K562 (cell line): ENCODE data around the gene DAO. TPM values are rescaled to one million over a fixed set of nuclear protein-coding genes. Genes with fewer than 3 reads are reported as not detected.

Experiments
- ATAC-seq: fragments of 200-7000 bp; cut with Tn5 transposase; 3 replicates; pipeline ENCODE4 v1.9.1; 2020; ENCODE audit warnings: moderate library complexity
- BruUV-seq: library from RNA; stranded (reverse); fragments of 400-500 nt; replicated peaks from 2 replicates; lab custom pipeline; 2021; lab: Mats Ljungman, UMichigan
- CTCF ChIA-PET: fragments of 300-600 bp; formaldehyde crosslinking; extraction: SDS; loops from one replicate; lab custom pipeline; 2021; ENCODE audit warnings: low intra/inter-chr PET ratio; lab: Yijun Ruan, JAX
- POLR2A ChIA-PET: fragments of 300-600, 350-650 bp; sonication (Branson Sonifier 250); formaldehyde crosslinking; extraction: SDS; loops from one replicate; lab custom pipeline; 2021; ENCODE audit warnings: antibody characterized with exemption, inconsistent platforms; lab: Yijun Ruan, JAX
- DNase-seq, 4 experiments: peaks; one replicate each; pipeline versions ENCODE4 v3.0.0 to v3.0.0-alpha.2; 2011 to 2018; ENCODE audit warnings: low spot score in 3 of 4, mixed read lengths in 3 of 4; ENCODE audit errors: extremely low read depth in 1 of 4
- FAIRE-seq: peaks from 2 replicates; lab custom pipeline; 2011; peaks lifted over from hg19 to GRCh38; lab: Jason Lieb, UNC
- H2AFZ ChIP-seq: 2 replicates; pipeline ENCODE4 v1.6.0; 2011; ENCODE audit warnings: low read depth, low read length, control low read depth, inconsistent platforms
- H3K27ac ChIP-seq: fragments of 200-600 bp; 3 replicates; pipeline ENCODE4 v1.8.0; 2011; ENCODE audit warnings: low read depth, mild to moderate bottlenecking, control low read depth, inconsistent platforms, low read length, moderate library complexity, mixed read lengths; ENCODE audit errors: extremely low read depth
- H3K27me3 ChIP-seq, 2 experiments: fragments of 300-600 bp in 1 of 2; 2 replicates in 1 of 2; 3 replicates in 1 of 2; pipeline versions ENCODE4 v1.6.0 to v1.8.0; 2011; ENCODE audit warnings: inconsistent platforms in 2 of 2, low read length in 2 of 2, mild to moderate bottlenecking in 1 of 2, mixed read lengths in 1 of 2, moderate library complexity in 1 of 2; ENCODE audit not compliant: control insufficient read depth in 2 of 2, insufficient read depth in 2 of 2
- H3K36me3 ChIP-seq: fragments of 300-600 bp; 3 replicates; pipeline ENCODE4 v1.8.0; 2011; ENCODE audit warnings: mild to moderate bottlenecking, low read length, inconsistent platforms; ENCODE audit not compliant: control insufficient read depth, insufficient read depth
- H3K4me1 ChIP-seq, 2 experiments: fragments of 200-600 bp in 1 of 2; replicated peaks in 1 of 2; 2 replicates in 1 of 2; 3 replicates in 1 of 2; pipeline versions ENCODE4 v1.5.1 to v1.8.0; 2011; ENCODE audit warnings: inconsistent platforms in 2 of 2, low read length in 2 of 2, mild to moderate bottlenecking in 1 of 2, mixed read lengths in 1 of 2, moderate library complexity in 1 of 2; ENCODE audit not compliant: control insufficient read depth in 2 of 2, insufficient read depth in 2 of 2
- H3K4me2 ChIP-seq: 2 replicates; pipeline ENCODE4 v1.6.1; 2011; ENCODE audit warnings: low read length, control low read depth, inconsistent platforms, mixed read lengths; ENCODE audit not compliant: insufficient read depth
- H3K4me3 ChIP-seq: fragments of 200-600 bp; sonication (generic), shearing (Covaris generic); 2 replicates; pipeline ENCODE4 v1.5.1; 2016; ENCODE audit warnings: control low read depth, inconsistent platforms
- H3K79me2 ChIP-seq: fragments of 200-600 bp; 3 replicates; pipeline ENCODE4 v1.8.0; 2011; ENCODE audit warnings: low read length, inconsistent platforms; ENCODE audit not compliant: control insufficient read depth, insufficient read depth
- H3K9ac ChIP-seq, 2 experiments: 2 replicates each; pipeline versions ENCODE4 v1.6.0 to v1.6.1; 2011; ENCODE audit warnings: low read depth in 2 of 2, low read length in 2 of 2, control low read depth in 1 of 2, inconsistent platforms in 1 of 2, mild to moderate bottlenecking in 1 of 2, mixed read lengths in 1 of 2; ENCODE audit not compliant: insufficient read depth in 1 of 2
- H3K9me1 ChIP-seq: one replicate; pipeline ENCODE4 v1.6.0; 2011; ENCODE audit warnings: inconsistent platforms, mild to moderate bottlenecking, low read length, moderate library complexity; ENCODE audit not compliant: control insufficient read depth, insufficient read depth
- H3K9me3 ChIP-seq: replicated peaks from 2 replicates; pipeline ENCODE4 v1.5.1; 2011; ENCODE audit warnings: low read depth, low read length, inconsistent platforms; ENCODE audit not compliant: control insufficient read depth, insufficient read depth
- H4K20me1 ChIP-seq: replicated peaks from 2 replicates; pipeline ENCODE4 v1.6.1; 2011; ENCODE audit warnings: low read length, inconsistent platforms, mixed read lengths; ENCODE audit not compliant: control insufficient read depth, insufficient read depth
- EGR1 ChIP-seq: fragments of 450-650 bp; conservative IDR thresholded peaks from 2 replicates; pipeline ENCODE4 v1.6.1; 2017; ENCODE audit warnings: mild to moderate bottlenecking
- SETDB1 ChIP-seq: IDR thresholded peaks from one replicate; pipeline ENCODE4 v1.6.1; 2012; ENCODE audit warnings: low read length, control low read depth, inconsistent platforms
- TAF7 ChIP-seq: fragments of 450-650 bp; IDR thresholded peaks from 2 replicates; pipeline ENCODE4 v1.6.1; 2016; ENCODE audit warnings: missing genetic modification characterization, missing compliant biosample characterization
- WGBS: fragments of 100-300 bp; shearing (Covaris generic); methylation state at CpG from one replicate; pipeline ENCODE4 v1.1.6; 2016; ENCODE audit warnings: low coverage, mixed read lengths; ENCODE audit not compliant: insufficient coverage; ENCODE audit errors: missing lambda C conversion rate; 5-methylcytosine and 5-hydroxymethylcytosine counted together
- in situ Hi-C: fragments of 300-500 bp; cut with MboI; formaldehyde crosslinking; loops from 4 replicates; pipeline ENCODE4 v1.15.0; 2018; ENCODE audit warnings: inconsistent platforms, mixed read lengths
- intact Hi-C: fragments of 100-400 bp; cut with micrococcal nuclease; formaldehyde crosslinking; loops from 2 replicates; pipeline ENCODE4 v1.14.2; 2022
- polyA plus RNA-seq, 8 experiments: library from polyadenylated mRNA; depleted of rRNA in 4 of 8; stranded (reverse) in 5 of 8; unstranded in 3 of 8; fragments of >200 nt; fragmentation: Nextera tagmentation in 2 of 8; fragmentation: Illumina TruSeq in 1 of 8; extraction: Ambion mirVana in 2 of 8; extraction: Trizol in 1 of 8; gene quantifications; 2 replicates each; pipeline versions ENCODE4 v1.2.1 to v1.2.3, GENCODE V29; 2011 to 2014; ENCODE audit warnings: inconsistent platforms in 1 of 8, missing spikeins in 1 of 8
- total RNA-seq, 7 experiments: library from RNA; depleted of rRNA in 6 of 7; stranded (reverse); fragments of >200 nt in 6 of 7; fragmentation: Illumina TruSeq in 2 of 7; extraction: Trizol in 2 of 7; gene quantifications; 2 replicates each; pipeline versions ENCODE4 v1.2.1 to v1.2.3, GENCODE V29; 2011 to 2021; ENCODE audit warnings: low replicate concordance in 1 of 7
- TF ChIP-seq, protein P1 (sequence below): fragments of 250-450 bp; sonication (Bioruptor Pico); IDR thresholded peaks from 2 replicates; pipeline ENCODE4 v1.8.0; 2022; ENCODE audit warnings: inconsistent platforms, mild to moderate bottlenecking, moderate library complexity, borderline replicate concordance
- TF ChIP-seq, protein P2 (sequence below): sonication (generic); formaldehyde crosslinking; IDR thresholded peaks from 2 replicates; pipeline ENCODE4 v1.8.1; 2023; ENCODE audit warnings: mild to moderate bottlenecking, missing genetic modification reagents

Gene DAO
- total and polyA plus RNA-seq, 9 of the 15 experiments (the other 6 are each of a cell fraction or from before 2014, with no cell fraction given): not detected

DNA sequence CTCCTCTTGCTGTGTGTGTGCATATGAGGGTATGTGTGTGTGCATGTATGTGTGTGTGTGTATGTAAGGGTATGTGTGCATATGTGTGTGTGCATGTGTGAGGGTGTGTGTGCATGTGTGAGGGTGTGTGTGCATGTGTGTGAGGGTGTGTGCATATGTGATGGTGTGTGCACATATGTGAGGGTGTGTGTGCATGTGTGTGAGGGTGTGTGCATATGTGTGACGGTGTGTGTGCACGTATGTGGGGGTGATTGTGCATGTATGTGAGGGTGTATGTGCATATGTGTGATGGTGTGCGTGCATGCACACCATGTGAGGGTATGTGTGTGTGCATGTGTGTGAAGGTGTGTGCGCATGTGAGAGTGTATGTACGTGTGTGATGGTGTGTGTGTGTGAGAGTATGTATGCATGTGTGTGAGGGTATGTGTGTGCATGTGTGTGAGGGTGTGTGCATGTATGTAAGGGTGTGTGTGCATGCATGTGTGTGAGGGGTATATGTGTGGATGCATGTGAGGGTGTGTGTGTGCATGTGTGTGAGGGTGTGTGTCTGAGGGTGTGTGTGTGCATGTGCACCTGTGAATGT is 15.4 kb downstream of the DAO start:
- no peak overlapping the region for H2AFZ ChIP-seq
- TF ChIP-seq, protein P1, sequence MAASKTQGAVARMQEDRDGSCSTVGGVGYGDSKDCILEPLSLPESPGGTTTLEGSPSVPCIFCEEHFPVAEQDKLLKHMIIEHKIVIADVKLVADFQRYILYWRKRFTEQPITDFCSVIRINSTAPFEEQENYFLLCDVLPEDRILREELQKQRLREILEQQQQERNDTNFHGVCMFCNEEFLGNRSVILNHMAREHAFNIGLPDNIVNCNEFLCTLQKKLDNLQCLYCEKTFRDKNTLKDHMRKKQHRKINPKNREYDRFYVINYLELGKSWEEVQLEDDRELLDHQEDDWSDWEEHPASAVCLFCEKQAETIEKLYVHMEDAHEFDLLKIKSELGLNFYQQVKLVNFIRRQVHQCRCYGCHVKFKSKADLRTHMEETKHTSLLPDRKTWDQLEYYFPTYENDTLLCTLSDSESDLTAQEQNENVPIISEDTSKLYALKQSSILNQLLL: no peak
- TF ChIP-seq SETDB1: no peak
- no TSS peak for BruUV-seq
- H3K9ac ChIP-seq: no peak overlapping the region
- H3K9me3 ChIP-seq: peaks cover 3% of the 10 kb centered on the region; the same call in 1 of the 2 replicates
- H3K27ac ChIP-seq: no peak overlapping the region
- FAIRE-seq (peak; percentile 42), DNase-seq (no peak), ATAC-seq (no peak)
- 6% methylated on average over 5 of the region's 5 CpGs for WGBS
- in situ Hi-C loops: no loop called here
- no peak overlapping the region for H3K4me2 ChIP-seq
- H3K27me3 ChIP-seq: peaks cover 0 to 30% of the 10 kb centered on the region in 2 experiments; a peak in 4 of 5 replicates
- POLR2A ChIA-PET: no interaction called here
- intact Hi-C loops: no loop called here
- no peaks in the 10 kb centered on the region for H4K20me1 ChIP-seq
- H3K4me3 ChIP-seq: no peak overlapping the region
- CTCF ChIA-PET: no interaction called here
- no peaks in the 10 kb centered on the region for H3K9me1 ChIP-seq
- no peaks in the 10 kb centered on the region for H3K4me1 ChIP-seq
- H3K79me2 ChIP-seq: no peaks in the 10 kb centered on the region
- H3K36me3 ChIP-seq: no peaks in the 10 kb centered on the region

DNA sequence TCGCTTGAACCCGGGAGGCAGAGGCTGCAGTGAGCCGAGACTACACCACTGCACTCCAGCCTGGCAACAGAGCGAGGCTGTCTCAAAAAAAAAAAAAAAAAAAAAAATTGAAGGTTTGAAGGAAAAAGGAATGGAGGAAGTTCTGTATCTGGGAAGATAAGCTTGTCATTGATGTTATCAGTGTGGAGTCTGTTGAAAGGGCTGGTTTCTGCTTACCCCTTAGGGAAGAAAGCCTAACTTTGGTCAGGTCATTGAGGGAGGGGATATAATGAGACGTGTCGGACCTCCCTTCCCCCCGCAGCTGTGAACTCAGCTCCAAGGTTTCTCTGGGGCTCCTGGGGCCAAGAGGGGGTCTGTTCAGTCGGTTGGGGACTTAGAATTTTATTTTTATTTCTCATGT is 16.4 kb downstream of the DAO start:
- no peak for TF ChIP-seq TAF7
- no peak for TF ChIP-seq EGR1
- TF ChIP-seq, protein P2, sequence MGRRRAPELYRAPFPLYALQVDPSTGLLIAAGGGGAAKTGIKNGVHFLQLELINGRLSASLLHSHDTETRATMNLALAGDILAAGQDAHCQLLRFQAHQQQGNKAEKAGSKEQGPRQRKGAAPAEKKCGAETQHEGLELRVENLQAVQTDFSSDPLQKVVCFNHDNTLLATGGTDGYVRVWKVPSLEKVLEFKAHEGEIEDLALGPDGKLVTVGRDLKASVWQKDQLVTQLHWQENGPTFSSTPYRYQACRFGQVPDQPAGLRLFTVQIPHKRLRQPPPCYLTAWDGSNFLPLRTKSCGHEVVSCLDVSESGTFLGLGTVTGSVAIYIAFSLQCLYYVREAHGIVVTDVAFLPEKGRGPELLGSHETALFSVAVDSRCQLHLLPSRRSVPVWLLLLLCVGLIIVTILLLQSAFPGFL: no peak
- TF ChIP-seq, all 486 proteins: peak for 0
- Histone ChIP-seq H3K36me3 (no peaks in the 10 kb centered on the region), H2AFZ (no peak overlapping the region), H3K79me2 (no peaks in the 10 kb centered on the region), H3K9me3 (no peaks in the 10 kb centered on the region), H3K4me3 (no peak overlapping the region), H3K27ac (no peak overlapping the region), H3K4me2 (no peak overlapping the region), H4K20me1 (no peaks in the 10 kb centered on the region), H3K4me1 (no peaks in the 10 kb centered on the region), H3K9ac (no peak overlapping the region), H3K27me3 (peaks cover 0 to 30% of the 10 kb centered on the region in 2 experiments; a peak in 4 of 5 replicates), H3K9me1 (no peaks in the 10 kb centered on the region)
- no peak for FAIRE-seq
- intact Hi-C loops (no loop called here), in situ Hi-C loops (no loop called here)
- no peak for ATAC-seq
- BruUV-seq: no TSS peak
- CTCF ChIA-PET: no interaction called here
- DNase-seq: no peak
- POLR2A ChIA-PET: no interaction called here
- WGBS: 2% methylated on average over 8 of the region's 8 CpGs
